ENCODE measurements around the gene SAG.
A peak's percentile ranks its signal among the peaks of the same experiment; 100 is the strongest.
"Not testable (repeated sequence)": the region's sequence is repeated elsewhere in the genome, so short reads cannot be mapped to it uniquely, and the experiment has no call there.

SAG gene

DNA sequence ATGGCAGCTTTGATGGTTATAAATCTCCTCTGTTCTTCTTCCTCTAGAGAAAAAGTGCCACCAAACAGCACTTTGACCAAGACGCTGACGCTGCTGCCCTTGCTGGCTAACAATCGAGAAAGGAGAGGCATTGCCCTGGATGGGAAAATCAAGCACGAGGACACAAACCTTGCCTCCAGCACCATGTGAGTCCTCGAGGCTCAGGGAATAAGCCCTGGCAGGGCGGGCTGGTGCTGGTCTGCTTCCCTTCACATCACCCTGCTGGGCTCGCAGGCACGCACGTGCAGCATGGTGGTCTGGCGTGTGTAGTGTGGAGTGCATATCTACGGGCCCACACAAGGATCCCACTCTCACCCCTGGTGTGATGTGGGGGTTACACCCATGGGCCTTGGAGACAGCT lies 27.3 kb downstream of the SAG start:
- DNase-seq: no peak

DNA sequence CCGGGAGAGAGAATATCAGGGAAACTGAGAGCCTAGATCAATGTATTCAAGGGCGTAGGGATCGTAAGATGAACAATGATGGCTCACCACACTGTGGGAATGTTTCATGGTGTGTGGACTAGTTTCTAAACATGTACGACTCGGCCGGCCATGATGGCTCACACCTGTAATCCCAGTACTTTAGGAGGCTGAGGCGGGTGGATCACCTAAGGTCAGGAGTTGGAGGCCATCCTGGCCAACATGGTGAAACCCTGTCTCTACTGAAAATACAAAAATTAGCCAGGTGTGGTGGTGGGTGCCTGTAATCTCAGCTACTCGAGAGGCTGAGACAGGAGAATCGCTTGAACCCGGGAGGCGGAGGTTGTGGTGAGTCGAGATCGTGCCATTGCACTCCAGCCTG lies 28.5 kb downstream of the SAG start:
- not testable (repeated sequence) for DNase-seq

DNA sequence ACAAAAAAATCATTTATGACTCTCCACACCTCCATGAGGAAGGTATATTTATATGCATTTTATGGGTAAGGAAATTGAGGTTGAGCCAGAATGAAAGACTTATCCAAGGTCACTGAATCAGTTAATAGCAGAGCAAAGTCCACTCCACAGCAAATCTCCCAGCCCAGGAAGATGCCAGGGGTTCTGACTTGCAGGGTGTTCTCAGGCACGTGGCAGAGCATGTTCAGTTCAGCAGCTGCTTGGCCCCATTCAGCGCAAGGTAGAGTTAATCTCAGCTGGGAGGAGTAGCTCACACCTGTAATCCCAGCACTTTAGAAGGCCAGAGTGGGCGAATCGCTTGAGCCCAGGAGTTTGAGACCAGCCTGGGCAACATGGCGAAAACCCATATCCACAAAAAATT lies 28.9 kb downstream of the SAG start:
- DNase-seq: no peak

DNA sequence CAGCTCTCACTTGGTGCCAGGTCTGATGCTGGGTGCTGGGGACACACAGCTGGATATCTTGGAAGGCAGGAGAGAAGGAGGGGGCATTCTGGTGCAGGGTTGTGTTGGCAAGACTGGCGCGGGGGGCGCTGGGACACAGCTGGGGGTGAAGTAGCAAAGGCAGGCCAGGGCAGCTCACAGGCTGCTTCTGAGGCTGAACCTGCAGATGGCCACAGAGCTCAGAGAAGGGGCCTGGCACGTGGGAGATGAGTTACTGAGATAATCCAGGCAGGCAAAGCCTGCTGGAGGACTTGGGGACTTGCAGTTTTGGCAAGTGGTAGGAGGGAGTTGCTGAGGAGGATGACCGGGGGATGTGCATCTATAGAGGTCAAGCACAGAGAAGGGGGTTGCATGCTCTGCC lies 30.4 kb downstream of the SAG start:
- no peak for DNase-seq

DNA sequence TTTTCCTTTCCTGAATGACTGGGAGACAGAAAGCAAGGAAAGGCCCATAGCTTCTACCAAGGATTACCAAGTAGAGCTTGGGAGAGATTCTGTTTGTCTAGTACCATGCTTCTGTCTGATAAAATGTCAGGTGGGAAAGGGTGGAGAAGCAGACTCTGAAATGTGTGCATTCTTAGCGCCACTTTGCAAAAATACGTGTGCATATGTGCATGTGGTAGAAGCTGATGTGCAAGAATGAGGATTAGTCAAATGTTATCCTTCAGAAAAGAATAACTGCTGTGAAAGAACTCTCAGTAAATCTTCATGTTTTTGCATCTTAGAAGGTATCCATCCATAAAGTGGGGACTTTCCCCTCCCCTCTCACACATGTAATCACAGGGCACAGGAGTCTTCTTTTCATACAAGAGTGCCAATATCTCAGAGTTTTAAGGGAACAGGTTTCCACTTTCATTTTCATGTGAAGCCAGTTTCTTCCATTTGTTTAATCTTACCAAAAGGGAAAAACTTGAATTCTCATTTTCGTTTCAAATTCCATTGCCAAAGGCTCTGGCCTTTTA lies 31.3 kb downstream of the SAG start:
- no peak for DNase-seq

DNA sequence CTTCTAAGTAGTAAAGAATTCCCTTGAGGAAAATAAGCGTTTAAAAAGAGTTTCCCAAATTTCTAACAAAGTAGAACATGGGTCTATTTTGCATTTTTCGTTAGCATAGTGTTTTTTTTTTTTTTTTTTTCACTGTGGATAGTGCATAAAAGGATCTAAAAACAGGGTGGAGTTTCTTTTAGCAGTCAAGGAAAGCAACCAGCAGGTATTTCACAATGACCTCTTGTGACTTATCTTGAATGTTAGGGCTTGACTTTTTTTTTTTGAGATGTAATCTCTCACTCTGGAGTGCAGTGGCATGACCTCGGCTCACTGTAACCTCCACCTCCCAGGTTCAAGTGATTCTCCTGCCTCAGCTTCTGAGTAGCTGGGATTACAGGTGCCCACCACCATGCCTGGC lies 31.8 kb downstream of the SAG start:
- DNase-seq: no peak

DNA sequence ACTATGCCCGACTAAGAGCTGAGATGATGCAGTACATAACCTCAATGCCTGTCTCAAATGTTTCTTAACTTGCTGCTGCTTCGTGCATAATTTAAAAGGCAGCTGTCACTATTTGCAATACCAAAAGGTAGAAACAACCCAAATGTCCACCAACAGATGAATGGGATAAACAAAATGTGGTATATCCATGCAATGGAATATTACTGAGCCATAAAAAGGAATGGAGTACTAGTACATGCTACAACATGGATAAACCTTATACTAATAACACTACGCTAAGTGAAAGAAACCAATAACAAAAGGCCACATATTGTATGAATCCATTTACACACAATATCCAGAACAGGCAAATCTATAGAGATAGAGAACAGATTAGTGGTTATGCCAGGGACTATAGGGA lies 33.7 kb downstream of the SAG start:
- DNase-seq: no peak

DNA sequence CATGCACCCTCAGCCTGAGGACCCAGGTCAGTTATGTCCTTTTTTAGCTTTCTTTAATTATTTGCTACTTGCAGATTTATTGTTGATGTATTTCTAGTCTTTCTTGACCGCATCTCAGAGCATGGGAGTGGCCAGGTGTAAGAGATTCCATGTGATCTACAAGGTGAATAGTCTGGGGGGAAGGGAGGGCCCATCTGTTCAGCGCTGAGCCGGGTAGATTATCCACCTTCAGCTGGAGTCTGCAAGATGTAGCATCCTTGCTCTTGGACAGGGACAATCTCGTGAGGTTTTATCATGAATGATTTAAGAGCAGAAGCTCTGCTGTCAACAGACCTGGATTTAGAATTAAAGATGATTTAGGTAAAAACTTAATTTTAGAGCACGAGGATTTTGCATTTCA lies 34.7 kb downstream of the SAG start:
- DNase-seq: no peak

DNA sequence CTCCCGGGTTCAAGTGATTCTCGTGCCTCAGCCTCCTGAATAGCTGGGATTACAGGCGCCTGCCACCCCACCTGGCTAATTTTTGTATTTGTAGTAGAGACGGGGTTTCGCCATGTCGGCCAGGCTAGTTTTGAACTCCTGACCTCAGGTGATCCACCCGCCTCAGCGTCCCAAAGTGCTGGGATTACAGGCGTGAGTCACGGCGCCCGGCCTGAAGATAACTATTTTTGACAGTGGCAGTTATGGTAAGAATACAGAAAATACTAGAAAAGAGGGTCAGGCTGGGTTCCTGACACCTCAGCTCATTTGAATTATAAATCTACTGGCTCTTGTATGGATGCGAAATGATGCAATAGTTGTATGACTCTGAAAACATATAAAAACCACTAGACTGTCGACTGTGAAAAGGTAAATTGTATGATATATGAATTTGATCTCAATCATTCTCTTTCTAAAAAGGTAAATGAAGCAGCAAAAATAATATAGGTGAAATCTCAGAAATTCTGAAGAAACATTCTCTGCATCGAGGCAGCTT lies 35.6 kb downstream of the SAG start:
- no peak for DNase-seq

DNA sequence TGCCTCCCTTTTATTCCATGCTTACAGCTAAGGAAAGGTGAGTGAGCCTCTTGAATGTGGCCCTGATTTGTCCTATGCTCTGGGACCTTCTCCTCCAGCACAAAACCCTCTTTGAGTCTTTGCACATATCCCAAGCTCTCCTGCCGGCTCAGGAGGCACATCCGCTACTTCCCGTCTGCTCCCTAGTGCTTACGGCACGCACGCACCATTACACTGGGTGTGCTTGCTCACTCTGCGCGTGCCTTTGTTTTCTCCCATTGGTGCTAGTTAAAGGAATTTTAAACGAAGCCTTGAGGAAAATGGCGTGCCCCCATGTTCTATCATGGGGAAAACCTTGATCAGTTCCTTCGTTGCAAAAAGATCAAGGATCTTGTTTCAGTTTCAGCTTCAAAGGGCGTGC lies 38.8 kb downstream of the SAG start:
- no peak for DNase-seq

DNA sequence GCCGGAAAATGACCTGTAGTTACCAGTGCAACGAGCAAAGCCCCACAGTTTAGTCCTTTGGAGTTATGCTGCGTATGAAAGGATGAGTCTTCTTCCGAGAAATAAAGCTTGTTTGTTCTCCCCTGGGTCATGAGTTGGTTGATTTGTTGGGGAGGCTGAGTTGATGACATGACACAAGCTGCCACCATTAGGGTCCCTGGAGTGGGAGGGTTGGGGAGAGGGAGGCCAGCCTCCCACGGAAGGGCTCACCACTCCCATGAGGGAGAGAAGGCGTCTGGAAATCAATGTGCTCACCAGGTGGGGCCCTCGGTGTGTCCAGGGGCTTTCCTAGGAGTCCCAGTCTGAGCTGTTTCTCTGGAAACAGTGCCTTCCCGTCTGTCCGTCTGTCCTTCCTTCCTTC lies 39.3 kb downstream of the SAG start:
- no peak for DNase-seq

DNA sequence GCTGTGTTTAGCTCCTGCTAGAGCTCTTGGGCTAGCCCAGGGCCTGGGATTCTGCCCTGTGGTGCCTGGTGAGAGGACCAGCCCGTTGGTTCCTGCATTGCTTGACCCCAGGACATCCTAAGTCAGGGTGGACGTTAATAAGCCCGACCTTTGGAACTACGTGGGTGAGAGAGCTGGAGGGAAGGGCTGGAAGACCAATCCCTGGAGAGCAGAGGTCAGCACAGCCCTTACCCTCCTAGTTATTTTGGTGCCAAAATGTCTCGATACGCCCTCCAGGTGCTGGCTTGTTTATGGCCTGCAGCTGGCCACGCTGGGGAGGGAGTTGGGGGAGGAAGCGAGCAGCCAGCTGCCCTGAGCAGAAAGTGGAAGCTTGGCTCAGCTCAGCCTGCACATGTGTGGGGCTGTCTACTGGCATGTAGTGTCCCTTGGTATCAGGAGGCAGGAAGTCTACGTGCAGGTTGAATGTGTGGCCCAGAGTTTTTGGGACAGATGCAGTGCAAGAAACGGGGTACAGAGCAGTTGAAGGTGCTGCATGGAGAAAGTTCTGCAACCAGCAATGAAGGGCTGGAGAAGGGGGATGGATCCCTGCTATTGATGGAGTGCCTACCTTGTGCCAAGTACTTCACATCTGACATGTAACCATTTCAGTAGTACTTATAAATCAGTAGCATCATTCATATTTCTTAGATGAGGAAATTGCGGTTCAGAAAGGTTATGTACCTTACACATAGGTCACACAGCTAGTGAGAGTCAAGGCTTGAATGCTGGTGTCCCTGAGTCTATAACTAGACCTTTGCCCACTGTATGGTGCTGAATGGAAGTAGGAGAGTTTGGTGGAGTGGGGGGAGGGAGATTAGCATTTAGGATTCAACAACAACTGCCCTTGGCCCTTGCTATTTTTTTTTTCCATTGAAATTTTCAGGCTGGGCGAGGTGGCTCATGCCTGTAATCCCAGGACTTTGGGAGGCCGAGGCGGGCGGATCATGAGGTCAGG lies 41.7 kb downstream of the SAG start:
- peak in 1 of 2 donors; percentile 62 for DNase-seq

DNA sequence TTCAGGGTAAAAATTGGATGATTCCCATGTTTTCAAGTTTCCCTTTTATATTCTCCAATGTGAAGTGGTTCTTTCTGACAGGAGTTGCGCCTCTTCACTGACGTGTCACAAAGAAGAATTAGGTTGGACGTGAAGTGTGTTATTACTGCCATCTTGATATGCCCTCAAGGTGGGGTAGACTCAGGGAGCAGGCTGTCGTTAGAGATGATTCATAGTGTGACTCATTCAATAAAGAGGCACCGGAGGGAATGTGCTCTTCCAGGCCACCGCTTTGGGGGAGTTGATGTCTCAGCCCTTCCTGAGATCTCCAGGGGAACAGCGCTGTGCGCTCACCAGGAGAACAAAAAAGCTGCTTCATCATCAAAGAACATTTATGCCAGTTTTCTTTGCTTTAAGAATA lies 43.1 kb downstream of the SAG start:
- peak in 1 of 2 donors; percentile 45 for DNase-seq

DNA sequence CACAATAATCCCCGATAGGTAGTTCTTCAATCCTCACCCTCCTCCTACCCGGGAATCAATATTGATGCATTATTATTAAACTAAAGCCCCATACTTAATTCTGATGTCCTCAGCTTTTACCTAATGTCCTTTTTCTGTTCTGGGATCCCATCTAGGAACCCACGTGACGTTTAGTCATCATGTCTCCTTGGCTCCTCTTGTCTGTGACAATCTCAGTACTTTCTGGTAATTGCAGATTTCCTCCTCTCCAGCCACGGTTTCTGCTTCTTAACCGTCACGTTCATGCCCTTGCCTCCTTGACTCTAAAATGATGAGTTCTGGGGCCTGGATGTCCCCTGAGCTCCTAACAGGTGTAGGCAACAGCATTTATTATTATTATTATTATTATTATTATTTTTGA lies 43.8 kb downstream of the SAG start:
- no peak for DNase-seq

DNA sequence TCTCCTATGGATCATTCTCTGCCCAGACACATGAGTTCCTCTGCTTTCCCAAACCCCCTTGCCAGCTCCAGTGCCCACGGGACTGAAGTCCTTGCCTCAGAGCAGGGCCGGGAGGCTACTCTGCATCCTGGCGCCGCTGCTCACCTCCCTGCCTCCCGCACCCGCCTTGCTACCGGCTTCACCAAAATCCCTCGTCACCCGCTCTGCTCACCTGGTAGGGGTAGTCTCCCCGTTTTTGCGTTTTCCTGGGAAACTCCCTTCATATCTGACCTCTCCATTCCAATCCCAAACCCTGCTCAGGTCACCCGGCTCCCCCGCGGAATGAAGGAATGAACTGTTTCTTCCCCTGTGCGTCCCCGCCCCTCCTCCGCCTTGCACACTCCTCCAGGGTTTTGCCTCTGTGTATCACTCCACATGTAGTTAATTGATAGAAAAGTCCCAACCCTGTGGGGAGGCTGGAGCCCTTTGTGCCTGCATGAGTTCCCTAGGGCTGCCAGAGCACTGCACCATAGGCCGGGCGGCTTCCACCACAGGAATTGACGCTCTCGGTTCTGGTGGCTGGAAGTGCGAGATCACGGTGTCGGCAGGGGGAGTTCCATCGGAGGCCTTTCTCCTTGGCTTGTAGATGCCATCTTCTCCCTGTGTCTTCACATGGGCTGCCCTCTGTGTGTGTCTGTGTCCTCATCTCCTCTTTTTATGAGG lies 44.7 kb downstream of the SAG start:
- DNase-seq: no peak

DNA sequence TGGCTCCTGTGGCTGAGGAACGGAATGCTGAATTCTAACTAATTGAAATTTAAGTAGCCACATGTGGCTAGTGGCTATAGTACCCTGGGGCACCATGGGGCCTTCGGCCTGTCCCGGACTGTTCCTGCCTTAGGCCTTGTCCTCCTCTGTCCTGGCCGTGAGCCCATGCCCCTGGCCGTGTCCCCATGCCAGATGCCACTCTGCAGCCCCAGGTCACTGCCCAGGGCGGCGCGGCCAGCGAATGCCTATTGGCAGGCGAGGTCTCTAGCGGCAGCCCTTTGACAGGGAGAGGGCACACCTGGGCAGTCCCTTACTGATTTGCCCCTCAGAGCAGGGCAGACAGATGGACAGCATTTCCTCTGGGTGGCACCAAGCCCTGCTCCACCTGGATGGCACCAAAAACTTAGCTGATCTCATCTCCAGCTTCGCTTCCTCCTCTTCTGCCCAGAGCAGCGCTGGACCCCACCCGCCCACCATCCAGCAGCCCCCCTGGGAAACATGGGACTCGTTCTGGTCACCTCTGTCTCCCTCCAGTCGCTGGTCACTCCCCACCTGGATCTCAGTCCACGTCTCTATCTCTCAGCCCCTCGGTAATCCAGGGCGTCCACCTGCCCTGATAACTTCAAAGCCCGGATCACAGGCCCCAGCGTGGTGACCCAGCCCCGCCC lies 45.6 kb downstream of the SAG start:
- DNase-seq: no peak

DNA sequence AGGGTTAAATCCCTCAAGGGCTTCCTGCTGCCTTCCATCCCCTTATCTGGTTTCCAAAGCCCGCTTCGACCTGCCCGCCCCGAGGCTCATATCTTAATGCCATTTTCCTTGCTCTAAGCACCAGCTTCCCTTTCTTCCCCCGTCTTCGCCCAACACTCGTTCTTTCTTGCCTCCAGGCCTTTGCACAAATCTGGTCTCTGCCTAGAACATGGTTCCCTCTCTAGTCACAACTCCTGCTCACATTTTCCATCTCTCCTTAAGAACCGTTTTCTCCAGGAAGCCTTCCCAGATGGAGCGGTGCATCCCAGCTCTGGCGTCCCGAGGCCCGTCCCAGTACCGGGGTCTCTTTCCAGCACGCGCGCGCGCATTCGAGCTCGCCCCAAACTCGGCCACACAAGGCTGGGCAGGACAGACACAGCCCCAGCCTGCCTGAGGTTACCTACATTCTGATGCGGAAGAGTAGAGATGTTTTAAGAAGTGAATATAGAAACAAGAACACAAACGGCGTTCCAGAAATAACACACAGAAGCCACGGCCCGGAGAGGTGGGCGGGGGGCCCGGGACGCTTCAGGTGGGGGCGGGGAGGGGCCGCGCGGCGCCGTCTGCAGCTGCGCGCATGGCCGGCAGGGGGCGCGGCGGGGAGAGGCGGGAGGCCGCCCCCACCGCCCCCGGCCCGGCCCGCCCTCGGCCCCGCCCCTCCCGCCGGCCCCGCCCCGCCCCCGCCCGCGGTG lies 46.3 kb downstream of the SAG start, which contains the start of gene DGKD:
Gene DGKD (plus strand): TSS at position 726 of the 731 bp plus-strand sequence. CDS start 25 bp downstream, outside the sequence.
- peak; percentile 77 to 80 for DNase-seq

DNA sequence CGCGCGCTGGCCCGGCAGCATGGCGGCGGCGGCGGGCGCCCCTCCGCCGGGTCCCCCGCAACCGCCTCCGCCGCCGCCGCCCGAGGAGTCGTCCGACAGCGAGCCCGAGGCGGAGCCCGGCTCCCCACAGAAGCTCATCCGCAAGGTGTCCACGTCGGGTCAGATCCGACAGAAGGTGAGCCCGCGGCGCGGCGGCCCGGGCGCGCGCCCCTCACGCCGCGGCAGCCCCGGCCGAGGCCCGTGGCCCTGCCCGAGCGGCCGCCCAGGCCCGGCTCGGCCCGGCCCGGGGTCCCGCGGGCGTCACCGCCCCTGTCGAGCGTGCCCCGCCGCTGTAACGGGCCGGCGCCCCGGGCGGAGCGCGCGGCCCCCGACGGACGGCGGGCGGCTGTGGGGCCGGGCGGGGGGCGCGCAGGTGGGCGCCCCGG lies 46.9 kb downstream of the SAG start:
- DNase-seq: no peak

DNA sequence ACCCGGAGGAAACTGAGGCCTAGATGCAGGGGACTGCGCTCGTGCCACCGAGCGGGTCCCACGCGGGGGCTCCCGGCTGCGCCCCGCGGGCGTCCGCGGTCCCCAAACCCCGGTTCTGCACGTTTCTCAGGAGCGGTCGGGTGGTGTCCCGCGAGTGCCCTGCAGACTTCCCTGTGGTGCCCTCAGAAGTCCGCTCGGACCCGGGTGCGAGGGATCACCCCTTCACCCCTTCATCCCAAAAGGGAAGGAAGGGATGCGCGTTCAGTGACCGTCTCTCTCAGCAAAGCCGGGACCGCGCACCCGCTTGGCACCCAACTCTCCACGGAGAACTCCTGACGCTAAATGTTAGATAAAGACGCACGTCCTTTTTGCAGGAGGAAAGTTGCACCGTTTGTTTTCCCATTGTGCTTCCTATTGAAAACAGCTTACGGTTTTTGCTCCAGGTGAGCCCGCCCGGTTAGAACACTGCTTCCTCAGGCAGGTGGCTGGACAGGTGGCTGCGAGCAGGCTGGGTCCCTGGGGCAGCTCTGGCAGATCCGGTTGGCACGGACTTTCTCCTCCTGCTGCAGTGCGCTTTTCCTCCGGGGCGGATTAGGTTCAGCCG lies 47.5 kb downstream of the SAG start:
- DNase-seq: no peak

DNA sequence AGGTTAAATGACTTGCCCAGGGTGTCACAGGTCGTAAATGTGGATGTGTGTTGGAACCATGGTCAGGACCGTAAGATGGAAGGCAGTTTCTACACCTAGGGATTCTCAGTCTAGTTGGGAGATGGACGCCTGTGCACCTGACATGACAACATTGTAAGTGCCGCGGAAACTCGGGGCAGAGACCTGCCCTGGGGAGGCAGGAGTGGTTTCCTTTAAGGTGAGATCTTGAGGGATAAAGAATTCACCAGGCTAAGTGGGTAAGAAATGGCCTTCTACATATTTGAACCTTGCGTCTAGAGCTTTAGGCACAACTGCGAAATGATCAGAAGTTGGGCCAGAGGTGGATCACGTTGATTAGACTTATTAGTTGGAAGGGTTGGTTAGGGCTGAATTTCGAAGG lies 48.3 kb downstream of the SAG start:
- no peak for DNase-seq

DNA sequence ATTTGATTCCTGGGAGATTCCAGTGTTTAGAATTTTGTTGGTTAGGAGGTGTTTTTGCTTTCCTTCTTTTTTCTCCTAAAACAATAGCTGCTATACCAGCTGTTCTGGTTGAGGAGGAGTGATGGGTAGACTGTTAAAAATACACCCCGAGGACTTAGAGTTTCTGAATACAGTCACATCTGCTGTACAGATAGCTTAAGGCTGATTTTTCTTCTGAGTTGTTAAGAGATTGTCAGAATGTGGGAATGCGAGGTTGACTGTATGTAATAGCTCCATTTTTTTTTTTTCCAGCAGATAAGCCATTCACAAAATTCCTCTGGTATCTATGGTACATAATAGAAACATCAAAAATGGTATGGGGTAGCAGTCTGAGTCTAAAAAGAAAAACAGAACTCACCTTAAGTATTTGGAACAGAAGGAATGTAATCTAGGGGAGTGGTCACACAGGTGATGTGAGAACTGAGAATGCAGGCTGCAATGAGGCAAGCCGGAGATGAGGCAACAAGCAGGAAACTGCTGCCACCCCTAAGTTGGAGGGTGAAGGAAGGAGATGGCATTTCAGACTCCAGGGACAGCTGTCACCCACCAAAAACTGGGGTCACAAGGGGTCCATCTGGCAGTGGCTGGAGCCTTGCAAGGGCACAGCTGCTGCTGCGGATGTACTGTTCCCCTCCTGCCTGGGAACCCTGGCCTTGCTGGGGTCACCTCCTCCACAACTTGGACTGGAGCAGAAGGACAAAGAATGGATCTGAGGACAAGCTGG lies 49.1 kb downstream of the SAG start:
- DNase-seq: no peak
